ENCODE results near the gene AXL.

GRCh38 chr19:41302624-41303351 is 83.8 kb downstream of the AXL start:
- no peak for TF ChIP-seq POLR2AphosphoS5 (IDR thresholded peaks at IDR 0.05)
- no peak for TF ChIP-seq CTCF (IDR thresholded peaks at IDR 0.05)
- no peak for TF ChIP-seq POLR2A (IDR thresholded peaks at IDR 0.05)
- no peak for TF ChIP-seq EP300 (IDR thresholded peaks at IDR 0.05; ENCODE audit: low read depth)

Measured in transverse colon (tissue), 4 donors.